ENCODE data around the gene KLRK1. TPM values are rescaled to one million over a fixed set of nuclear protein-coding genes. Genes with fewer than 3 reads are reported as not detected.
"Not testable (repeated sequence)": the region's sequence is repeated elsewhere in the genome, so short reads cannot be mapped to it uniquely, and the experiment has no call there.

Gene KLRK1
- total and polyA plus RNA-seq, 11 donors, result 0.28 to 6.6 (median 0.49) TPM; not detected in 2

- Histone ChIP-seq H3K27me3 (no peaks in the 10 kb centered on the region), H3K4me3 (no peak overlapping the region), H3K36me3 (peaks cover 0 to 3% (median 0%) of the 10 kb centered on the region in 9 donors), H3K27ac (peak overlapping the region in 1 of 12 donors; percentile 2), H3K4me1 (peaks cover 0 to 25% (median 0%) of the 10 kb centered on the region in 12 donors), H3K9me3 (no peaks in the 10 kb centered on the region)
- intact Hi-C loops (cut with DNase I), result no loop called here
- no peak for TF ChIP-seq POLR2A (IDR thresholded peaks at IDR 0.05)
- TF ChIP-seq CTCF (IDR thresholded peaks at IDR 0.05), result no peak
- WGBS, 4 donors, result 92 to 95% (median 93%) methylated on average over 3 of the region's 3 CpGs
- ATAC-seq, result no peak
- DNase-seq, result no peak
Observed at GRCh38 chr12:10374624-10375018, 15.2 kb downstream of the KLRK1 start.

GRCh38 chr12:10372559-10372958, 17.3 kb downstream of the KLRK1 start:
- H3K4me1 ChIP-seq, result peaks cover 0 to 35% (median 0%) of the 10 kb centered on the region in 12 donors
- no peak overlapping the region for H3K4me3 ChIP-seq
- DNase-seq (peak in 3 of 5 donors; percentile 38 to 69 (median 50)), ATAC-seq (peak in 3 of 4 donors; percentile 52 to 71 (median 63))
- H3K27me3 ChIP-seq, result no peaks in the 10 kb centered on the region
- no peaks in the 10 kb centered on the region for H3K9me3 ChIP-seq
- intact Hi-C loops (cut with DNase I), result no loop called here
- H3K36me3 ChIP-seq, result peaks cover 0 to 1% (median 0%) of the 10 kb centered on the region in 9 donors
- TF ChIP-seq CTCF (IDR thresholded peaks at IDR 0.05), result no peak
- TF ChIP-seq POLR2A (IDR thresholded peaks at IDR 0.05), result no peak
- H3K27ac ChIP-seq, result peak overlapping the region in 1 of 12 donors; percentile 47
- 25 to 44% (median 30%) methylated on average over 1 of the region's 1 CpG for WGBS, 4 donors

GRCh38 chr12:10371893-10372535, 17.8 kb downstream of the KLRK1 start:
- H3K9me3 ChIP-seq; H3K36me3 ChIP-seq; H3K27me3 ChIP-seq; DNase-seq; ATAC-seq; H3K4me3 ChIP-seq; intact Hi-C loops (cut with DNase I): not testable (repeated sequence)
- Histone ChIP-seq H3K27ac (peak overlapping the region in 1 of 12 donors; percentile 47), H3K4me1 (peaks cover 0 to 35% (median 0%) of the 10 kb centered on the region in 12 donors)
- 72 to 79% (median 75%) methylated on average over 6 of the region's 6 CpGs for WGBS, 4 donors

- Histone ChIP-seq H3K27me3 (no peaks in the 10 kb centered on the region), H3K4me3 (no peak overlapping the region), H3K36me3 (no peaks in the 10 kb centered on the region), H3K27ac (peak overlapping the region in 2 of 12 donors; percentile 9 to 71), H3K9me3 (no peaks in the 10 kb centered on the region), H3K4me1 (peaks cover 0 to 52% (median 8%) of the 10 kb centered on the region in 12 donors)
- DNase-seq (no peak), ATAC-seq (no peak)
- 92 to 94% (median 93%) methylated on average over 8 of the region's 8 CpGs for WGBS, 4 donors
- intact Hi-C loops (cut with DNase I), result loop anchor here in 1 of 10 donors (10.0 kb wide), 2 partner anchors 135 to 355 kb away; partner anchors contain the start of gene YBX3
- no peak for TF ChIP-seq POLR2A (IDR thresholded peaks at IDR 0.05)
- no peak for TF ChIP-seq CTCF (IDR thresholded peaks at IDR 0.05)
Observed at GRCh38 chr12:10369557-10370415, 20.1 kb downstream of the KLRK1 start.

Data from heart left ventricle (tissue), 16 donors.